Measurements from ENCODE around the gene GOLGA1. TPM values are rescaled to one million over a fixed set of nuclear protein-coding genes. Genes with fewer than 3 reads are reported as not detected.
A peak's percentile ranks its signal among the peaks of the same experiment; 100 is the strongest.
"Not testable (repeated sequence)": the region's sequence is repeated elsewhere in the genome, so short reads cannot be mapped to it uniquely, and the experiment has no call there.

Gene GOLGA1
- total RNA-seq, 1 donor from 2014 or later = 10.2 TPM

DNA sequence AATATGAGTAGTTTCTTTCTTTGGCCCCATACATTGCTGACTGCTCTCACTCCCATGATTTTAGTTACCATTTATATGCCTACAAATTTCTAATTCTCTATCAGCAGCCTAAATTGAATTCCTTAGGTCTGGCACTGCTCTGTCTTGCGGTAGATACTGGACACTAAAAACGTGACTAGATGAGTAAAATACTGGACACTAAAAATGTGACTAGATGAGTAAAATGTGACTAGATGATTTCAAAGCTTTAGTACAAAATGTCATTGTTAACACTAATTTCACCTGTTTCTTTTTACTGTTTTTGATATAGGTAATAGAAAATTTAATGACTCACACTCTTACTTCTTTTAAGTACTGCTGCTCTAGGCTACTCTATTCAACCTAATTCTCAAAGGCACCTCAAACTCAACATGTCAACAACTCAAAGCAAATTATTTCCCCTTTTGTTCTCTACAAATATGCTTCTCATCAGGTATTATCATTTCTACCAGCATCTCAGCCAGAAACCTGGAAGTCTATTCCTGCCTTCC, 31.4 kb upstream of the GOLGA1 start:
- TF ChIP-seq, protein P1, sequence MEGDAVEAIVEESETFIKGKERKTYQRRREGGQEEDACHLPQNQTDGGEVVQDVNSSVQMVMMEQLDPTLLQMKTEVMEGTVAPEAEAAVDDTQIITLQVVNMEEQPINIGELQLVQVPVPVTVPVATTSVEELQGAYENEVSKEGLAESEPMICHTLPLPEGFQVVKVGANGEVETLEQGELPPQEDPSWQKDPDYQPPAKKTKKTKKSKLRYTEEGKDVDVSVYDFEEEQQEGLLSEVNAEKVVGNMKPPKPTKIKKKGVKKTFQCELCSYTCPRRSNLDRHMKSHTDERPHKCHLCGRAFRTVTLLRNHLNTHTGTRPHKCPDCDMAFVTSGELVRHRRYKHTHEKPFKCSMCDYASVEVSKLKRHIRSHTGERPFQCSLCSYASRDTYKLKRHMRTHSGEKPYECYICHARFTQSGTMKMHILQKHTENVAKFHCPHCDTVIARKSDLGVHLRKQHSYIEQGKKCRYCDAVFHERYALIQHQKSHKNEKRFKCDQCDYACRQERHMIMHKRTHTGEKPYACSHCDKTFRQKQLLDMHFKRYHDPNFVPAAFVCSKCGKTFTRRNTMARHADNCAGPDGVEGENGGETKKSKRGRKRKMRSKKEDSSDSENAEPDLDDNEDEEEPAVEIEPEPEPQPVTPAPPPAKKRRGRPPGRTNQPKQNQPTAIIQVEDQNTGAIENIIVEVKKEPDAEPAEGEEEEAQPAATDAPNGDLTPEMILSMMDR (IDR thresholded peaks at IDR 0.05; ENCODE audit: insufficient read depth, low read depth, low read length) = no peak
- TF ChIP-seq EZH2 (IDR thresholded peaks at IDR 0.05; ENCODE audit: insufficient read depth, low read length) = no peak
- Mint-ChIP-seq H3K27me3 (ENCODE audit: low read depth, unreplicated experiment) (no peaks in the 10 kb centered on the region), H3K4me1 (ENCODE audit: low read depth, unreplicated experiment) (peaks cover 5% of the 10 kb centered on the region), H3K36me3 (ENCODE audit: low read depth, unreplicated experiment) (peaks cover 2% of the 10 kb centered on the region), H3K27ac (ENCODE audit: unreplicated experiment) (no peak overlapping the region), H3K4me3 (ENCODE audit: unreplicated experiment) (no peak overlapping the region), H3K9me3 (ENCODE audit: unreplicated experiment) (no peaks in the 10 kb centered on the region)
- H3K4me2 ChIP-seq (ENCODE audit: low read length) = no peak overlapping the region
- no peaks in the 10 kb centered on the region for H3K27me3 ChIP-seq (ENCODE audit: insufficient read depth, low read length)
- H3K9ac ChIP-seq (ENCODE audit: low read length) = no peak overlapping the region
- H3K9me3 ChIP-seq (ENCODE audit: insufficient read depth, low read depth, low read length) = no peaks in the 10 kb centered on the region
- H4K20me1 ChIP-seq (ENCODE audit: insufficient read depth, low read length) = no peaks in the 10 kb centered on the region
- H2AFZ ChIP-seq (ENCODE audit: low read depth, low read length) = no peak overlapping the region
- H3K4me1 ChIP-seq (ENCODE audit: insufficient read depth, low read length) = no peaks in the 10 kb centered on the region
- DNase-seq (ENCODE audit: low read depth) = no peak
- H3K79me2 ChIP-seq (ENCODE audit: insufficient read depth, low read length) = no peaks in the 10 kb centered on the region
- H3K27ac ChIP-seq (ENCODE audit: low read depth, low read length) = no peak overlapping the region
- H3K36me3 ChIP-seq (ENCODE audit: insufficient read depth, low read length) = peaks cover 2% of the 10 kb centered on the region
- no peak for FAIRE-seq
- no peak overlapping the region for H3K4me3 ChIP-seq (ENCODE audit: insufficient read depth, low read depth, low read length)

DNA sequence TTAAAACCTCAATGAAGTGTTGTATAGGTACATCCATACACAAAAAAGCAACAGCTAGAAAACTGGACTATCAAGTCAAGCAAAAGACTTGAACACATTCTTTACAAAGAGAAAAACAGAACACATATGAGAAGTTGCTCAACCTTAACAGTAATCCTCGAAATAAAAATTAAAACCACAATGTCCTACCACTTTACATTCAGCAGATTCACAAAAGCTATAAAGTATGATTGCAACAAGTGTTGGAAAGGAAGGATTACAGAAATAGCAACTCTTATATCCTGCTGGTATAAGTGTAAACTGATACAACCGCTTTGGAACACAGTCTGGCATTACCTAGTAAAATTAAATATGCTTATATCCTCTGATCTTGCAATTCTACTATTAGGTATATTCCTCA, 28.5 kb upstream of the GOLGA1 start:
- Histone ChIP-seq H3K9me3 (ENCODE audit: insufficient read depth, low read depth, low read length) (no peaks in the 10 kb centered on the region), H3K4me2 (ENCODE audit: low read length) (no peak overlapping the region), H3K4me3 (ENCODE audit: insufficient read depth, low read depth, low read length) (no peak overlapping the region), H3K27ac (ENCODE audit: low read depth, low read length) (no peak overlapping the region), H2AFZ (ENCODE audit: low read depth, low read length) (no peak overlapping the region), H3K27me3 (ENCODE audit: insufficient read depth, low read length) (no peaks in the 10 kb centered on the region), H3K4me1 (ENCODE audit: insufficient read depth, low read length) (no peaks in the 10 kb centered on the region), H3K9ac (ENCODE audit: low read length) (no peak overlapping the region), H3K79me2 (ENCODE audit: insufficient read depth, low read length) (no peaks in the 10 kb centered on the region), H3K36me3 (ENCODE audit: insufficient read depth, low read length) (peaks cover 4% of the 10 kb centered on the region), H4K20me1 (ENCODE audit: insufficient read depth, low read length) (no peaks in the 10 kb centered on the region)
- DNase-seq (ENCODE audit: low read depth) (no peak), FAIRE-seq (no peak)
- Mint-ChIP-seq H3K27me3 (ENCODE audit: low read depth, unreplicated experiment) (no peaks in the 10 kb centered on the region), H3K36me3 (ENCODE audit: low read depth, unreplicated experiment) (peaks cover 2% of the 10 kb centered on the region), H3K4me3 (ENCODE audit: unreplicated experiment) (no peak overlapping the region), H3K27ac (ENCODE audit: unreplicated experiment) (no peak overlapping the region), H3K4me1 (ENCODE audit: low read depth, unreplicated experiment) (no peaks in the 10 kb centered on the region), H3K9me3 (ENCODE audit: unreplicated experiment) (no peaks in the 10 kb centered on the region)
- TF ChIP-seq, protein P1 (IDR thresholded peaks at IDR 0.05; ENCODE audit: insufficient read depth, low read depth, low read length) = no peak
- TF ChIP-seq EZH2 (IDR thresholded peaks at IDR 0.05; ENCODE audit: insufficient read depth, low read length) = no peak

DNA sequence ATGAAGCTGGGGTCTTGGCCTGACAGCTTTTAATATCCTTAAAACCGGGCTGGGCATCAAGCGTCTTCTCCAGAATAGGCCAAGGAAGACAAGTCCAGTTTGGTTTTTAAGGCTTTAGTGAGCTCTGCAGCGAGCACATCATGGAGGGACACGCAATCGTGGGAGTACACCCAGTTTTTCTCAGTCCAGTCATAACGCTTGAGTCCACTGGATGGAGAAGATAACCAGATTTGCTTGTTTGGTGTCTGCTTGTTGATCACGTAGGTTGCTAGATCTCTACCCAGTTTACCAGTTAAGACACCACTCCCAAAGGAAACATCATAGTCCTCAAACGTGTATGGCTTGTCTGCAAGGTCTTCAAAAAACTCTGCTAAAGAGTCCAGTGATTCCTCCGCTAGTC, 27.4 kb upstream of the GOLGA1 start:
- FAIRE-seq (no peak), DNase-seq (ENCODE audit: low read depth) (no peak)
- H3K36me3 Mint-ChIP-seq (ENCODE audit: low read depth, unreplicated experiment) = peaks cover 1% of the 10 kb centered on the region
- H3K79me2 ChIP-seq (ENCODE audit: insufficient read depth, low read length) = no peaks in the 10 kb centered on the region
- H4K20me1 ChIP-seq (ENCODE audit: insufficient read depth, low read length) = no peaks in the 10 kb centered on the region
- H3K27ac ChIP-seq (ENCODE audit: low read depth, low read length) = no peak overlapping the region
- no peaks in the 10 kb centered on the region for H3K27me3 ChIP-seq (ENCODE audit: insufficient read depth, low read length)
- no peak overlapping the region for H3K27ac Mint-ChIP-seq (ENCODE audit: unreplicated experiment)
- no peaks in the 10 kb centered on the region for H3K9me3 Mint-ChIP-seq (ENCODE audit: unreplicated experiment)
- H3K4me1 ChIP-seq (ENCODE audit: insufficient read depth, low read length) = no peaks in the 10 kb centered on the region
- no peak overlapping the region for H3K9ac ChIP-seq (ENCODE audit: low read length)
- peaks cover 4% of the 10 kb centered on the region for H3K36me3 ChIP-seq (ENCODE audit: insufficient read depth, low read length)
- H3K9me3 ChIP-seq (ENCODE audit: insufficient read depth, low read depth, low read length) = no peaks in the 10 kb centered on the region
- H3K4me2 ChIP-seq (ENCODE audit: low read length) = no peak overlapping the region
- H3K4me3 Mint-ChIP-seq (ENCODE audit: unreplicated experiment) = no peak overlapping the region
- H3K4me1 Mint-ChIP-seq (ENCODE audit: low read depth, unreplicated experiment) = no peaks in the 10 kb centered on the region
- no peak for TF ChIP-seq EZH2 (IDR thresholded peaks at IDR 0.05; ENCODE audit: insufficient read depth, low read length)
- TF ChIP-seq, protein P1 (IDR thresholded peaks at IDR 0.05; ENCODE audit: insufficient read depth, low read depth, low read length) = no peak
- H2AFZ ChIP-seq (ENCODE audit: low read depth, low read length) = no peak overlapping the region
- no peaks in the 10 kb centered on the region for H3K27me3 Mint-ChIP-seq (ENCODE audit: low read depth, unreplicated experiment)
- H3K4me3 ChIP-seq (ENCODE audit: insufficient read depth, low read depth, low read length) = no peak overlapping the region

- H3K4me3 ChIP-seq (ENCODE audit: insufficient read depth, low read depth, low read length); H2AFZ ChIP-seq (ENCODE audit: low read depth, low read length); DNase-seq (ENCODE audit: low read depth); FAIRE-seq; H4K20me1 ChIP-seq (ENCODE audit: insufficient read depth, low read length); H3K36me3 Mint-ChIP-seq (ENCODE audit: low read depth, unreplicated experiment); H3K9me3 ChIP-seq (ENCODE audit: insufficient read depth, low read depth, low read length); H3K9me3 Mint-ChIP-seq (ENCODE audit: unreplicated experiment); H3K4me1 ChIP-seq (ENCODE audit: insufficient read depth, low read length); H3K27me3 Mint-ChIP-seq (ENCODE audit: low read depth, unreplicated experiment); H3K79me2 ChIP-seq (ENCODE audit: insufficient read depth, low read length); H3K27ac ChIP-seq (ENCODE audit: low read depth, low read length); H3K4me1 Mint-ChIP-seq (ENCODE audit: low read depth, unreplicated experiment); H3K36me3 ChIP-seq (ENCODE audit: insufficient read depth, low read length); H3K9ac ChIP-seq (ENCODE audit: low read length); H3K4me2 ChIP-seq (ENCODE audit: low read length); H3K4me3 Mint-ChIP-seq (ENCODE audit: unreplicated experiment); H3K27me3 ChIP-seq (ENCODE audit: insufficient read depth, low read length): not testable (repeated sequence)
- H3K27ac Mint-ChIP-seq (ENCODE audit: unreplicated experiment) = peak overlapping the region; percentile 73
These were observed 25.1 kb upstream of the GOLGA1 start for GRCh38 chr9:124965775-124966568.
